ENCODE results near the gene MYRF.

MYRF gene

GRCh38 chr11:61709572-61709971, 42.9 kb upstream of the MYRF start:
- no peak for TF ChIP-seq CTCF (IDR thresholded peaks at IDR 0.05; ENCODE audit: insufficient read depth, missing control alignments)
- FAIRE-seq = no peak
- DNase-seq (ENCODE audit: insufficient read length, low spot score) = no peak

DNA sequence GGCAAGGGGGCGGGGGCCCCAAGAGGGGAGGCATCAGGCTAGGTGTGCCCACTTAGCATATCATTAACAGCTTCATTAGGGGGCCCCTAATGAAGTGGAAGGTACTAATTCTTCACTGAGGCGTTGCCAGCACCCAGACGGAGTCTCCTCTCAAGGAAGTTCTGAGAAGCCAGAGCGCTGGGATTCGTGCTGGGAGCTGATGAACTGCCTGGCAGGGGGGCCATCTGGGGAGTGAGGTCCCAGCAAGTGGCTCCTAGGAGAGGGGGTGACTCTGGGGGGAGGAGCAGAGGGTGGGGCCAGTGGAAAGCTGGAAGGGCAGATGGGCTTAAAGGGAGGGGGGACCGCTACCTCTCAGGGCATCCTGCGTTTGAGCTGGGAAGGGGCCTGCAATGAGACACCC, 42.4 kb upstream of the MYRF start:
- DNase-seq (ENCODE audit: insufficient read length, low spot score) = no peak
- no peak for TF ChIP-seq CTCF (IDR thresholded peaks at IDR 0.05; ENCODE audit: insufficient read depth, missing control alignments)

DNA sequence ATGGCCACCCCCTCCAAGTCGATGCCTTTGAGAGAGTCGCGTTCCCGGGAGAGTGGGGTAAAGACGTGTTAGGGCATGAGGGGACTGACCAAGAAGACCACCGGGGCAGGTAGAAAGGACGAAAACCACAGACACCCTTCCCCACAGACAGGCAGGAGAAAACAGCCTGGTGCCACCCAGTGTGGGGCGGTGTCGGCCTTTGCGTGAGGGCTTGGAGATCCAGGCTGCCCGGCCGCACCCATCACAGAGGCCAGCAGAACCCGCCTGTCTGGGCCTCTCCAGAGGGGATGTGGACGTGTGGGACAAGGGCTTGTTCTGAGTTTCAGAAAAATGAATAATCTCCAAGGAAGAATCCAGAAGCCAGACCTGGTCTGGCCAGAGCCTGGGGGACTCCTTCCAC, 41.4 kb upstream of the MYRF start:
- DNase-seq (ENCODE audit: insufficient read length, low spot score) (no peak), FAIRE-seq (no peak)
- TF ChIP-seq CTCF (IDR thresholded peaks at IDR 0.05; ENCODE audit: insufficient read depth, missing control alignments) = no peak

More for the DNA sequence above, 42.4 kb upstream of the MYRF start:
- FAIRE-seq = no peak

DNA sequence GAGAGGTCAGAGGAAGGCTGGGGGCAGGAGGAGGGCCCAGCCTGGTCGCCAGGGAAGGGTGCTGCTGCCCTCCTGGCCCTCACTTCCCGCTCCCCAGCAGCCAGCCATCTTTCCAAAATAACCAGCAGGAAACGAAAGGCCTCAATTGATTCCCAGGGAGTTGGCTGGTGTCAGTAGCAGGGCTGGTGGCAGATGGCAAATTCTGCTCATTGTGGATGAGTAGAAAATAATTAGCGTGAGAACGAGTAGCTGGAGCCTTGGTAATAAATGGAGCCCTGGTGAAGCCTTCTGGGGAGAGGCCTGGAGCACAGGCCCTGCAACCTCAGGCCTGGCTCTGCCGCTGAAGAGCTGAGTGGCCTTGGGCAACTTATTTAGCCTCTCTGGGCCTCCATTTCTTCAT, 40.9 kb upstream of the MYRF start:
- TF ChIP-seq CTCF (IDR thresholded peaks at IDR 0.05; ENCODE audit: insufficient read depth, missing control alignments) = no peak
- DNase-seq (ENCODE audit: insufficient read length, low spot score) = peak; percentile 70
- FAIRE-seq = no peak

DNA sequence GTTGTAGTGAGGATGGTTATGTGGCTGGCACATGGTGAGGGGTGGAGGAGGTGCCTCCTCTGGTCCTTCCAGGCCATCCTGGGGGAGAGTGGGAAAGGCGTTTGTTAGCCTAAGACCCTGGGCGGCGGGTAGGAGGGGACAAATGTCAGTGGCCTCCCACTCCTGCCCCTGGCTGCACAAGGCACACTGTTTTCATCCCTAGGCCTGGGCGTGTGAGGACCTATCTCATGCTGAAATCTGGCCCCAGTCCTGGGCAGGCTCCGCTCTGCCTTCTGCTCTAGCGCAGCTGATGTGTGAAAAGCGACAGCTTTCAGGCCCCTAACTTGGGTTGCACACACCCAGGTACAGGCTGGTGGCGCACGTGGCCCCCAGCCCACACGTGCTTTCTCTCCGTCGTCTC, 40.1 kb upstream of the MYRF start:
- DNase-seq (ENCODE audit: insufficient read length, low spot score) = no peak
- FAIRE-seq = no peak
- no peak for TF ChIP-seq CTCF (IDR thresholded peaks at IDR 0.05; ENCODE audit: insufficient read depth, missing control alignments)

DNA sequence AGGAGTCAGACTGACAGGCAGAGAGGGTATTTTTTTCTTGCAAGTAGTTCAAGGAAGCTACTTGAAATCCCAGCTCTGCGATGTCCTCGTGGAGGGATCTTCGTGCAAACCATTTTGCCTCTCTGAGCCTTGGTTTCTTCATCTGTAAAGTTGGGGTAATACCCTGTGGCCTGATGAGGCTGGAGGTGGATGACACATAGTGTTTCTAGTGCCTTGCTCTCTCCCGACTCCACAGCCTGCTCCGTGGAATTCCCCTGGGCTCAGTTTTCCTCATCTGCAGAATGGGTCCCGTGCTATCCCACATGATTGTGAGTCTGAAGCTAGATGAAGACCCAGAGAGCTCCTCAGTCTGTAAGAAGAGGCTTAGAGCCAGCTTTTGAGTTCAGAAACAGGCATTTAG, 39.6 kb upstream of the MYRF start:
- no peak for TF ChIP-seq CTCF (IDR thresholded peaks at IDR 0.05; ENCODE audit: insufficient read depth, missing control alignments)
- DNase-seq (ENCODE audit: insufficient read length, low spot score) = no peak
- no peak for FAIRE-seq

DNA sequence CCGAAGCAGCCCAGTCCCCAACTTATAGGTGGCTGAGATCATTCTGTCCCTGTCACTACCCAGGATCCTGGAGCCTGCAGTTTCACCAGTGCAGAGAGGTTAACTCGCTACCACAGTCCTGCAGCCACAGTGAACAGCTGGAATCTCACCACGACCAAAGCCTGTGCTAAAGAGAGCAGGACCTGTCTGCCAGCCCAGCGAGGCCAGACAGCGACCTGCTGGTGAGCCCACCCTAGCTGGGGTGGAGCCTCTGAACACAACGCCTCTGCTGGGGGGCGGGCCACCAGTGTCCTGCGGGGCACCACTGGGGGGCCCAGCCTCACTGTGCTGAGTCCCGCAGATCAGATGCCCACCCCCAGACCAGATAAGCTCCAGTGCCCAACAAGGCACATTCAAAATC, 39.0 kb upstream of the MYRF start:
- FAIRE-seq (no peak), DNase-seq (ENCODE audit: insufficient read length, low spot score) (no peak)
- no peak for TF ChIP-seq CTCF (IDR thresholded peaks at IDR 0.05; ENCODE audit: insufficient read depth, missing control alignments)

All from D721Med (cell line).